GM18508 (cell line): ENCODE data around the gene RIN3.

ENCODE experiments used
- ATAC-seq: cut with Tn5 transposase; IDR thresholded peaks from one replicate; pipeline ENCODE4 v1.9.1; 2021; ENCODE audit warnings: moderate number of reproducible peaks; ENCODE audit not compliant: insufficient read depth, unreplicated experiment

The RIN3 gene

GRCh38 chr14:92610849-92611271 is 97.3 kb downstream of the RIN3 start:
- no peak for ATAC-seq

GRCh38 chr14:92613008-92613658 is 99.6 kb downstream of the RIN3 start:
- no peak for ATAC-seq

GRCh38 chr14:92613681-92614260 is 100.2 kb downstream of the RIN3 start:
- ATAC-seq: no peak

GRCh38 chr14:92615451-92615850 is 101.9 kb downstream of the RIN3 start:
- ATAC-seq: peak; percentile 54

- ATAC-seq: no peak
These were observed 102.6 kb downstream of the RIN3 start for GRCh38 chr14:92616178-92616577.

- ATAC-seq: no peak
These were observed 104.0 kb downstream of the RIN3 start for GRCh38 chr14:92617581-92617980.

GRCh38 chr14:92619671-92620456 is 106.3 kb downstream of the RIN3 start:
- ATAC-seq: no peak

GRCh38 chr14:92622311-92622710 is 108.7 kb downstream of the RIN3 start:
- ATAC-seq: no peak

- no peak for ATAC-seq
These were observed 111.2 kb downstream of the RIN3 start for GRCh38 chr14:92624764-92625163.

GRCh38 chr14:92625213-92625612 is 111.6 kb downstream of the RIN3 start:
- ATAC-seq: no peak

GRCh38 chr14:92626041-92626440 is 112.5 kb downstream of the RIN3 start:
- no peak for ATAC-seq

GRCh38 chr14:92627707-92628215 is 114.2 kb downstream of the RIN3 start:
- no peak for ATAC-seq

GRCh38 chr14:92628636-92629035 is 115.1 kb downstream of the RIN3 start:
- no peak for ATAC-seq

- no peak for ATAC-seq
These were observed 116.8 kb downstream of the RIN3 start for GRCh38 chr14:92630367-92630766.

- no peak for ATAC-seq
These were observed 117.5 kb downstream of the RIN3 start for GRCh38 chr14:92631098-92631497.

GRCh38 chr14:92632546-92633273 is 119.1 kb downstream of the RIN3 start:
- no peak for ATAC-seq

GRCh38 chr14:92633274-92633616 is 119.7 kb downstream of the RIN3 start:
- no peak for ATAC-seq

GRCh38 chr14:92633724-92634123 is 120.1 kb downstream of the RIN3 start:
- no peak for ATAC-seq

- no peak for ATAC-seq
These were observed 121.5 kb downstream of the RIN3 start for GRCh38 chr14:92635031-92635430.

GRCh38 chr14:92635896-92636295 is 122.3 kb downstream of the RIN3 start:
- no peak for ATAC-seq

- ATAC-seq: no peak
These were observed 123.6 kb downstream of the RIN3 start for GRCh38 chr14:92637228-92637627.
